Measurements from ENCODE around the gene MRPL49. TPM values are rescaled to one million over a fixed set of nuclear protein-coding genes. Genes with fewer than 3 reads are reported as not detected.

MRPL49 gene
- total and polyA plus RNA-seq, 2 donors (not counting 1 experiment from before 2014, with no cell fraction given): 39.6 to 48.5 TPM

DNA sequence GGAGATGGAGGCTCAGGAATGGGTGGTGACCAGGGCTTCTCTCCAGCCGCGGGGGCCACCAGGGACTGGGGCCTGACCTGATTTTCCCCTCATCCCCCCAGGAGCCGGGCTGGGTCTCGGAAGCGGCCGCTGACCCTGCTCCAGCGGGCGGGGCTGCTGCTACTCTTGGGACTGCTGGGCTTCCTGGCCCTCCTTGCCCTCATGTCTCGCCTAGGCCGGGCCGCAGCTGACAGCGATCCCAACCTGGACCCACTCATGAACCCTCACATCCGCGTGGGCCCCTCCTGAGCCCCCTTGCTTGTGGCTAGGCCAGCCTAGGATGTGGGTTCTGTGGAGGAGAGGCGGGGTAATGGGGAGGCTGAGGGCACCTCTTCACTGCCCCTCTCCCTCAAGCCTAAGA is 34.3 kb upstream of the MRPL49 start:
- Histone ChIP-seq H4K20me1 (ENCODE audit: control insufficient read depth, insufficient read depth, low read length, poor library complexity, severe bottlenecking) (peaks cover 8% of the 10 kb centered on the region), H3K9ac (ENCODE audit: low read length) (no peak overlapping the region), H3K27ac (ENCODE audit: low read length in 2 of 2) (no peak overlapping the region), H3K4me2 (replicated peaks; ENCODE audit: low read depth, low read length, poor library complexity, severe bottlenecking) (no peak overlapping the region), H3K4me3 (ENCODE audit: control extremely low read depth in 1 of 5, extremely low read depth in 1 of 5, insufficient read depth in 1 of 5, low read depth in 2 of 5, low read length in 4 of 5) (no peak overlapping the region), H3K79me2 (ENCODE audit: control insufficient read depth, insufficient read depth, low read length) (peaks cover 21% of the 10 kb centered on the region), H3K36me3 (replicated peaks in 1 of 2; ENCODE audit: control extremely low read depth in 1 of 2, control insufficient read depth in 1 of 2, extremely low read depth in 1 of 2, insufficient read depth in 2 of 2, low read length in 1 of 2) (peaks cover 0 to 47% of the 10 kb centered on the region in 2 experiments), H3K27me3 (replicated peaks in 1 of 4; ENCODE audit: control extremely low read depth in 1 of 4, control insufficient read depth in 3 of 4, insufficient read depth in 4 of 4, low read length in 3 of 4) (no peaks in the 10 kb centered on the region), H3K4me1 (ENCODE audit: control insufficient read depth in 2 of 2, insufficient read depth in 2 of 2, low read length in 2 of 2) (peaks cover 12 to 19% of the 10 kb centered on the region in 2 donors), H2AFZ (ENCODE audit: insufficient read depth, low read depth, low read length, poor library complexity, severe bottlenecking) (no peak overlapping the region), H3K9me3 (ENCODE audit: control extremely low read depth in 1 of 3, control insufficient read depth in 2 of 3, insufficient read depth in 1 of 3, low read length in 2 of 3) (no peaks in the 10 kb centered on the region)
- over 99% methylated on average over 11 of the region's 15 CpGs for WGBS (ENCODE audit: insufficient coverage)
- Mint-ChIP-seq H3K27me3 (no peaks in the 10 kb centered on the region), H3K4me1 (peaks cover 27% of the 10 kb centered on the region), H3K4me3 (no peak overlapping the region), H3K9me3 (ENCODE audit: insufficient read depth) (no peaks in the 10 kb centered on the region), H3K27ac (no peak overlapping the region)
- DNase-seq: no peak
- intact Hi-C loops (cut with micrococcal nuclease): no loop called here
- TF ChIP-seq, protein P1, sequence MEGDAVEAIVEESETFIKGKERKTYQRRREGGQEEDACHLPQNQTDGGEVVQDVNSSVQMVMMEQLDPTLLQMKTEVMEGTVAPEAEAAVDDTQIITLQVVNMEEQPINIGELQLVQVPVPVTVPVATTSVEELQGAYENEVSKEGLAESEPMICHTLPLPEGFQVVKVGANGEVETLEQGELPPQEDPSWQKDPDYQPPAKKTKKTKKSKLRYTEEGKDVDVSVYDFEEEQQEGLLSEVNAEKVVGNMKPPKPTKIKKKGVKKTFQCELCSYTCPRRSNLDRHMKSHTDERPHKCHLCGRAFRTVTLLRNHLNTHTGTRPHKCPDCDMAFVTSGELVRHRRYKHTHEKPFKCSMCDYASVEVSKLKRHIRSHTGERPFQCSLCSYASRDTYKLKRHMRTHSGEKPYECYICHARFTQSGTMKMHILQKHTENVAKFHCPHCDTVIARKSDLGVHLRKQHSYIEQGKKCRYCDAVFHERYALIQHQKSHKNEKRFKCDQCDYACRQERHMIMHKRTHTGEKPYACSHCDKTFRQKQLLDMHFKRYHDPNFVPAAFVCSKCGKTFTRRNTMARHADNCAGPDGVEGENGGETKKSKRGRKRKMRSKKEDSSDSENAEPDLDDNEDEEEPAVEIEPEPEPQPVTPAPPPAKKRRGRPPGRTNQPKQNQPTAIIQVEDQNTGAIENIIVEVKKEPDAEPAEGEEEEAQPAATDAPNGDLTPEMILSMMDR (IDR thresholded peaks at IDR 0.05): no peak
- no peak for TF ChIP-seq EZH2 (IDR thresholded peaks at IDR 0.05; ENCODE audit: borderline replicate concordance, insufficient read depth, low read depth, low read length, poor library complexity, severe bottlenecking)
- POLR2A ChIA-PET: no interaction called here
- no peak for ATAC-seq (ENCODE audit: low read depth)
- CTCF ChIA-PET: no interaction called here

DNA sequence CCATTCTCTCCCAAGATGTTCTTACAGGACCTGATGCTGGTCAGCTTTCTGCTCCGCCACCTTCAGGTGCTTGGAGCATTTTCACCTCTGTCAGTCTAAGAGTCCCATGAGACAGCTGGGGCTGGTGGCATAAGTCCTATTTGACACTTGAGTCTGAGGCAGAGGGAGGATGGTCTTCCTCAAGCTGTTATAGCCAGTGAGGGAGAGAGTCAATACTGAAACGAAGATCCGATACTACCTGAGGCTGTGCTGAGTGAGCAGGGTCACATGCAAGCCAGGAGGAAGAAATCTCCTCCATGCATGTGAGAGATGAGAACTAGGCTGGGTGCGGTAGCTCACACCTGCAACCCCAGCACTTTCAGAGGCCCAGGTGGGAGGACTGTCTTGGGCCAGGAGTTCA is 32.5 kb upstream of the MRPL49 start:
- Histone ChIP-seq H3K27me3 (replicated peaks in 1 of 4; ENCODE audit: control extremely low read depth in 1 of 4, control insufficient read depth in 3 of 4, insufficient read depth in 4 of 4, low read length in 3 of 4) (no peaks in the 10 kb centered on the region), H3K4me1 (ENCODE audit: control insufficient read depth in 2 of 2, insufficient read depth in 2 of 2, low read length in 2 of 2) (peaks cover 6 to 9% of the 10 kb centered on the region in 2 donors), H3K4me3 (ENCODE audit: control extremely low read depth in 1 of 5, extremely low read depth in 1 of 5, insufficient read depth in 1 of 5, low read depth in 2 of 5, low read length in 4 of 5) (no peak overlapping the region), H3K27ac (ENCODE audit: low read length in 2 of 2) (no peak overlapping the region), H3K36me3 (replicated peaks in 1 of 2; ENCODE audit: control extremely low read depth in 1 of 2, control insufficient read depth in 1 of 2, extremely low read depth in 1 of 2, insufficient read depth in 2 of 2, low read length in 1 of 2) (peaks cover 0 to 47% of the 10 kb centered on the region in 2 experiments), H3K79me2 (ENCODE audit: control insufficient read depth, insufficient read depth, low read length) (peaks cover 17% of the 10 kb centered on the region), H3K9ac (ENCODE audit: low read length) (no peak overlapping the region), H2AFZ (ENCODE audit: insufficient read depth, low read depth, low read length, poor library complexity, severe bottlenecking) (no peak overlapping the region), H3K9me3 (ENCODE audit: control extremely low read depth in 1 of 3, control insufficient read depth in 2 of 3, insufficient read depth in 1 of 3, low read length in 2 of 3) (no peaks in the 10 kb centered on the region), H4K20me1 (ENCODE audit: control insufficient read depth, insufficient read depth, low read length, poor library complexity, severe bottlenecking) (peaks cover 5% of the 10 kb centered on the region), H3K4me2 (replicated peaks; ENCODE audit: low read depth, low read length, poor library complexity, severe bottlenecking) (no peak overlapping the region)
- TF ChIP-seq, protein P1 (IDR thresholded peaks at IDR 0.05): no peak
- TF ChIP-seq EZH2 (IDR thresholded peaks at IDR 0.05; ENCODE audit: borderline replicate concordance, insufficient read depth, low read depth, low read length, poor library complexity, severe bottlenecking): no peak
- 96% methylated on average over 2 of the region's 4 CpGs for WGBS (ENCODE audit: insufficient coverage)
- CTCF ChIA-PET: interaction anchor here (1.4 to 1.7 kb wide), 2 partner anchors 11 to 23 kb away, joined by 4 to 5 read pairs; partner anchors contain the start of gene TM7SF2
- DNase-seq: no peak
- POLR2A ChIA-PET: interaction anchor here (0.7 kb wide), 1 partner anchor 91 kb away, joined by 6 read pairs; no protein-coding TSS in a partner anchor
- Mint-ChIP-seq H3K4me3 (no peak overlapping the region), H3K27me3 (no peaks in the 10 kb centered on the region), H3K4me1 (peaks cover 12% of the 10 kb centered on the region), H3K9me3 (ENCODE audit: insufficient read depth) (no peaks in the 10 kb centered on the region), H3K27ac (no peak overlapping the region)
- no peak for ATAC-seq (ENCODE audit: low read depth)
- intact Hi-C loops (cut with micrococcal nuclease): no loop called here

All from B cell (primary cell).